DOHH2 (cell line): ENCODE measurements around the gene MED14.

Experiments
- H3F3A ChIP-seq: fragments of 200-600 bp; sonication (generic), shearing (Covaris generic); 2 replicates; pipeline ENCODE4 v1.6.0; 2016; ENCODE audit warnings: antibody characterized with exemption, mild to moderate bottlenecking; ENCODE audit not compliant: control insufficient read depth, insufficient read depth
- H3K27ac ChIP-seq: fragments of 200-600 bp; sonication (generic); 2 replicates; pipeline ENCODE4 v1.5.1; 2014; ENCODE audit warnings: low read depth, mild to moderate bottlenecking, low read length, moderate library complexity
- H3K27me3 ChIP-seq: fragments of 200-600 bp; sonication (generic); 2 replicates; pipeline ENCODE4 v1.6.1; 2014; ENCODE audit warnings: mild to moderate bottlenecking, low read length, mixed read lengths; ENCODE audit not compliant: control insufficient read depth
- H3K36me3 ChIP-seq: fragments of 200-600 bp; sonication (generic); 2 replicates; pipeline ENCODE4 v1.6.1; 2014; ENCODE audit warnings: mild to moderate bottlenecking, low read length, moderate library complexity, mixed read lengths; ENCODE audit not compliant: control insufficient read depth
- H3K4me1 ChIP-seq: fragments of 200-600 bp; sonication (generic); 2 replicates; pipeline ENCODE4 v1.6.1; 2014; ENCODE audit warnings: mild to moderate bottlenecking, low read length, mixed read lengths; ENCODE audit not compliant: control insufficient read depth
- H3K4me2 ChIP-seq: fragments of 200-600 bp; sonication (generic); 2 replicates; pipeline ENCODE4 v1.6.0; 2014; ENCODE audit warnings: mild to moderate bottlenecking, low read length, moderate library complexity
- H3K4me3 ChIP-seq: fragments of 200-600 bp; sonication (generic); 2 replicates; pipeline ENCODE4 v1.5.1; 2014; ENCODE audit warnings: mild to moderate bottlenecking, low read length, mixed read lengths
- H3K79me2 ChIP-seq: fragments of 200-600 bp; sonication (generic); 2 replicates; pipeline ENCODE4 v1.6.1; 2014; ENCODE audit warnings: mild to moderate bottlenecking, low read length, mixed read lengths; ENCODE audit not compliant: control insufficient read depth
- H3K9me2 ChIP-seq: fragments of 200-600 bp; sonication (generic); replicated peaks from 2 replicates; pipeline ENCODE4 v1.6.1; 2014; ENCODE audit warnings: mild to moderate bottlenecking, low read length, mixed read lengths; ENCODE audit not compliant: control insufficient read depth
- H3K9me3 ChIP-seq: fragments of 200-600 bp; sonication (generic); 2 replicates; pipeline ENCODE4 v1.6.1; 2014; ENCODE audit warnings: antibody characterized with exemption, low read length, mixed read lengths; ENCODE audit not compliant: control insufficient read depth, insufficient read depth
- H4K20me1 ChIP-seq: fragments of 200-600 bp; sonication (generic); 2 replicates; pipeline ENCODE4 v1.6.0; 2014; ENCODE audit warnings: low read depth, mild to moderate bottlenecking, antibody characterized with exemption, low read length, moderate library complexity; ENCODE audit not compliant: control insufficient read depth, insufficient read depth
- EZH2phosphoT487 ChIP-seq: fragments of 200-600 bp; sonication (generic); IDR thresholded peaks from 2 replicates; pipeline ENCODE4 v1.6.1; 2017; ENCODE audit warnings: borderline replicate concordance, mild to moderate bottlenecking, antibody characterized with exemption, low read length, moderate library complexity, mixed read lengths
- TF ChIP-seq, protein P1 (sequence below): fragments of 200-600 bp; sonication (generic); IDR thresholded peaks from one replicate; pipeline ENCODE4 v1.5.1; 2014; ENCODE audit warnings: antibody characterized with exemption, mild to moderate bottlenecking, low read depth, low read length; ENCODE audit not compliant: poor library complexity, severe bottlenecking

The MED14 gene

DNA sequence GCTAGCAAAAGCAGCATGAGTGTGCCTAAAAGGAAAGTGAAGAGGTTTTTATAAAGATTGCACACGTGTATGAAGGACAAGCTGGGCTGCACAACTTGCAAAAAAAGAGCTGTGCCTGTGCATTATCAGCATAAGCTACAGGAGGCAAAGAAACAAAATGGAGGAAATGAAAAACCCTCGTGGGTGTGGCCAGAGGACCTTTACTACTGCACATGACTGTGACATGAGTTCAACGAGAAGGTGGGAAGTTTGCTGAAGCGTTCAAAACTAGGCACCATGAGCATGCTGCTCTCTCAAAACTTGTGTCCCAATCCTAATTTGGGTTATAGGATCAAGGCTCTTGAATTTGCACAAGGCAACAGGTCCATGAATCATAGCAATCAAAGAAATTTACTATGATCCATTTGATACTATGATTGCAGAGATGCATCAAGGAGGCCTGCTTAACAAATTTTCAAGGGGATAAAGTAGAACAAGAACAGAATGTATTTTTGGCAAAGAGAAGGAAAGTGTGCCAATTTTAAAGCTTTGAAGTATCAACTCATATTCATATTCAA lies 49.9 kb downstream of the MED14 start:
- Histone ChIP-seq H3K27ac (no peak overlapping the region), H3K79me2 (no peaks in the 10 kb centered on the region), H3K27me3 (no peaks in the 10 kb centered on the region), H3K9me2 (no peaks in the 10 kb centered on the region), H3F3A (no peaks in the 10 kb centered on the region), H3K9me3 (no peaks in the 10 kb centered on the region), H4K20me1 (no peaks in the 10 kb centered on the region), H3K4me2 (no peak overlapping the region), H3K4me3 (no peak overlapping the region), H3K4me1 (no peaks in the 10 kb centered on the region), H3K36me3 (peaks cover 46% of the 10 kb centered on the region)
- TF ChIP-seq, protein P1, sequence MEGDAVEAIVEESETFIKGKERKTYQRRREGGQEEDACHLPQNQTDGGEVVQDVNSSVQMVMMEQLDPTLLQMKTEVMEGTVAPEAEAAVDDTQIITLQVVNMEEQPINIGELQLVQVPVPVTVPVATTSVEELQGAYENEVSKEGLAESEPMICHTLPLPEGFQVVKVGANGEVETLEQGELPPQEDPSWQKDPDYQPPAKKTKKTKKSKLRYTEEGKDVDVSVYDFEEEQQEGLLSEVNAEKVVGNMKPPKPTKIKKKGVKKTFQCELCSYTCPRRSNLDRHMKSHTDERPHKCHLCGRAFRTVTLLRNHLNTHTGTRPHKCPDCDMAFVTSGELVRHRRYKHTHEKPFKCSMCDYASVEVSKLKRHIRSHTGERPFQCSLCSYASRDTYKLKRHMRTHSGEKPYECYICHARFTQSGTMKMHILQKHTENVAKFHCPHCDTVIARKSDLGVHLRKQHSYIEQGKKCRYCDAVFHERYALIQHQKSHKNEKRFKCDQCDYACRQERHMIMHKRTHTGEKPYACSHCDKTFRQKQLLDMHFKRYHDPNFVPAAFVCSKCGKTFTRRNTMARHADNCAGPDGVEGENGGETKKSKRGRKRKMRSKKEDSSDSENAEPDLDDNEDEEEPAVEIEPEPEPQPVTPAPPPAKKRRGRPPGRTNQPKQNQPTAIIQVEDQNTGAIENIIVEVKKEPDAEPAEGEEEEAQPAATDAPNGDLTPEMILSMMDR = no peak

DNA sequence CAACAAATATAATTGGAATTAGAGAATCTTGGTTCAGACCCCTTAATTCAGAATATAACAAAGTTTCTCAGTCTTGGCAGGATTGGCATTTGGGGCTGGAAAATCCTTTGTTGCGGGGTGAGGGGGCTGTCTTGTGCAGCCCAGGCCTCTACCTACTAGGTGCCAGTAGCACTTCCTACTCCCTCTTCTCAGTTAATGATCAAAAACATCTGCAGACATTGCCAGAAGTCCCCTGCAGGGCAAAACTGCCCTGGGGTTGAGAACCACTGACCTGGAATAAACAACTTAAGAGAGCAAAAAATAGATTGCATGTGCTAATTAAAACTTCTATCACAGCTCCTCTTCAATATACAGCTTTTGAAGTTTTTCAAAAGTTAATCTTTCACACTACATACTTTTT lies 51.2 kb downstream of the MED14 start:
- Histone ChIP-seq H3K9me2 (no peaks in the 10 kb centered on the region), H4K20me1 (no peaks in the 10 kb centered on the region), H3K4me2 (no peak overlapping the region), H3K4me3 (no peak overlapping the region), H3K27ac (no peak overlapping the region), H3K36me3 (peaks cover 47% of the 10 kb centered on the region), H3F3A (no peaks in the 10 kb centered on the region), H3K4me1 (no peaks in the 10 kb centered on the region), H3K27me3 (no peaks in the 10 kb centered on the region), H3K9me3 (no peaks in the 10 kb centered on the region), H3K79me2 (no peaks in the 10 kb centered on the region)
- TF ChIP-seq, protein P1 = no peak
- no peak for TF ChIP-seq EZH2phosphoT487

GRCh38 chrX:40683245-40683644 lies 52.1 kb downstream of the MED14 start:
- no peak for TF ChIP-seq EZH2phosphoT487
- TF ChIP-seq, protein P1 = no peak
- H3K9me2 ChIP-seq = no peaks in the 10 kb centered on the region
- no peaks in the 10 kb centered on the region for H3K79me2 ChIP-seq
- no peaks in the 10 kb centered on the region for H3K27me3 ChIP-seq
- no peaks in the 10 kb centered on the region for H3F3A ChIP-seq
- peaks cover 42% of the 10 kb centered on the region for H3K36me3 ChIP-seq
- H4K20me1 ChIP-seq = no peaks in the 10 kb centered on the region
- no peaks in the 10 kb centered on the region for H3K9me3 ChIP-seq
- no peak overlapping the region for H3K4me2 ChIP-seq
- no peaks in the 10 kb centered on the region for H3K4me1 ChIP-seq
- H3K27ac ChIP-seq = no peak overlapping the region
- no peak overlapping the region for H3K4me3 ChIP-seq

- no peak overlapping the region for H3K4me2 ChIP-seq
- H3K79me2 ChIP-seq = no peaks in the 10 kb centered on the region
- TF ChIP-seq, protein P1 = no peak
- TF ChIP-seq EZH2phosphoT487 = no peak
- peaks cover 46% of the 10 kb centered on the region for H3K36me3 ChIP-seq
- no peaks in the 10 kb centered on the region for H3K9me3 ChIP-seq
- H3K4me3 ChIP-seq = no peak overlapping the region
- H3F3A ChIP-seq = no peaks in the 10 kb centered on the region
- no peak overlapping the region for H3K27ac ChIP-seq
- H3K9me2 ChIP-seq = no peaks in the 10 kb centered on the region
- no peaks in the 10 kb centered on the region for H4K20me1 ChIP-seq
- no peaks in the 10 kb centered on the region for H3K27me3 ChIP-seq
- no peaks in the 10 kb centered on the region for H3K4me1 ChIP-seq
Measured at GRCh38 chrX:40671126-40671525, 64.2 kb downstream of the MED14 start.
